Hypothalamus (tissue), 51 donors: ENCODE data around the gene ZNF106.

ENCODE experiments used
- DNase-seq, 51 donors: peaks; one replicate each; lab custom pipeline; 2025; lab: John Stamatoyannopoulos, UW

The ZNF106 gene

DNA sequence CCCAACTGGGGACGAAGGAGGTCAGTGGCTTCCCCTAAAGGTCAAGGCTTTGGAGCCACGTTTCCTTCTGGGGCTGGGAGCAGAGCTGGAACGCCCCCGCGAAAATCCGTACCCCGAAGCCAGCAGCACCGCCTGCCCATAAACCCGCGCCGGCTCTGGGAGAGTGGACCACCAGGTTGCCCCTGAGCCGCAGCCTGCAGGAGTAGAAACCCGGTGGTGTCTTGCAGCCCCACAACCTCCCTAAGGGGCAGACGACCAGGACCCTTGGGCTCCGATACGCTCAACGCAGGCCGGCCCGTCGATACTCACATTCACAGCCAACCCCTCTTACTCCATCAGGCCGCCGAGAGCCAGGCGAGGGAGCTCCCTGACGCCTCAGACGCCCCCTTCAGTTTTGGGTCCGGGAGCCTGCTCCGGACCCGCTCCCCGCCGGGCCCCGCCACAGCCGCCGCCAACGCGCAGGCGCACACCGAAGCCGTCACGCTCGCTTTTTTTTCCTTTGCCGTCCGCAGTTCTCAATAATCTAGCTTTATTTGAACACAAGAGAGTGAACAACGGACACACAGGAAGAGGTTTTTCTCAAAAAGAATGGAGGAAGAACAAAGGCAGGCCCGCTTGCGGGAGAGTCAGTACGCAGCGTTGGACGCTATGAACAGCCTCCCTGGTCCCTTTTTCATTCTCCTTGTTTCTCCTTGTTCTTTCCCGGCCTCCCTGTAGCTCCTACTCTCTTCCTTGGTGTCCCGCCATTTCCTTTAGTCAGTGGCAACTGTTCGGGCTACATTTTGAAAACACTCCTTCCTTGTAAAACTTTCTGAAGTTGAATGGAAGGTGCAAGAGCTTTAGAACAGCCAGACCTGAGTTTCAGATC lies at the start of gene ZNF106:
Gene ZNF106, minus strand, starts transcription at position 471 of the 868 bp plus-strand sequence. CDS start 18,852 bp downstream, outside the sequence.
- peak; percentile 31 to 94 (median 79) for DNase-seq

DNA sequence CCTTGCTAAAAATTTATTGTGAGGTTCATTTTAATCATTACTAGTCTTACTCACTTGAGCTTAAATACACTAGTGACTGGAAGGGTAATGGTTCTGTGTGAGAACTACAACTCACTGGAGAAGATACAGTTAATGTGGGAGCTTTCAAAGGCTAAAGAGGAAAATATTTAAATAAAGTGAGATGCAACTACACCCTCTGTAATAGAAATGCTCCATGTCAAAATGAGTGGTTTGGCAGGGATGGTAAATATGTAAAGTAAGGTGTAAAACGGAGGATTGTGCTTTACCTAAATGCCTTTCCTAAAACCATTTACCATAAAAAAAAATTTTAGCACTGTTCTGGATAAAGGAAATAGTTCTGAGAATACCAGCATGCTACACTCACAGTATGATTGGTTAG lies 42.3 kb upstream of the ZNF106 start:
- no peak for DNase-seq

DNA sequence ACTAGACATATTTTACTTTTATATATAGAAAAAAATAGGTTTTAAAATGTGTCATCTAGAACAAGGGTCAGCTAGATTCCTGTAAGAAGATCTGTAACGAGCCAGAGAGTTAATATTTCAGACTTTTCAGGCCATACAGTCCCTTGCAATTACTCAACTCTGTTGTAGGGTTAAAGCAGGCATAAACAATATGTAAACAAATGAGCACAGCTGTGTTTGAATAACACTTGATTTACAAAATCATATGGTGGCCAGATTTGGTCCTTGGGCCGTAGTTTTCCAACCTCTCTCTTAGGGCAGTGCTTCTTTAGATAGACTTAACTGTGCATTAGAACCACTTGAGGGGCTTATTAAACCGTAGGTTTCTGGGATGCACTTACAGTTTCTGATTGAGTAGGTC lies 38.0 kb upstream of the ZNF106 start:
- no peak for DNase-seq

DNA sequence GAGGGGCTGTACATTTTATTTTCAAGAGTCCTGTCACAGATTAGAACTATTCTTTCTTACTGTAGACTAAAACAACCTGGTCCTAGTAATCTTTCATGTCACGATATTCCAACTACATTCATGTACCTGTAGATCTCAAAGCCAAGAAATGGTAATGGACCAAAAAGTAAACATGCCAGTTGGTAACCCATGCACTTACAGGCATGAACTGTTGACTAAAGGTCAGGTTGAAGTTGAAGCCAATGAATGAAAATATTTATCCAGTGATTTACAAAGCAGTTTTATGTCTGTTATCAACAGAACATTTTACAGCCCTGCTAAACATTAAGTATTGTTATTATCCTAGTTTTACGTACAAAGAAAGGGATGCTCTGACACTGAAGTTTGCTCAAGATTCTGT lies 32.4 kb upstream of the ZNF106 start:
- no peak for DNase-seq

DNA sequence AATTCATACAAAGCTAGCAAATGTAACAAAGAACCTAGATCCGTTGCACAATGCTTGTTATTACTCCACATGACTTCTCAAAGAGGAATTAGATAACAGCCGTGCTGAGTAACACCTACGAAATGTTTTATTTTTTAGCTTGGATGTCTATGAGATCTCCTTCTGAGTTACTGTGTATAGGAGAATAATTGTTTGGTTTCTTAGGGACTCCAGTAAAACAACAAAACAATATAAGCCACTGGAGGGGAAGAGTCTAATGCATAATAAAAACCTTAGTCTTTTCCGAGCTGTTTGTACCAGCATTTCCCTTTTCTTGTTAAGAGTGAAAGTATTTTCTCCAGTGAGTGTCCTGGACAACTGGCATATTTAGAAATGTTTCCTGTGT lies 20.1 kb upstream of the ZNF106 start:
- DNase-seq = no peak

DNA sequence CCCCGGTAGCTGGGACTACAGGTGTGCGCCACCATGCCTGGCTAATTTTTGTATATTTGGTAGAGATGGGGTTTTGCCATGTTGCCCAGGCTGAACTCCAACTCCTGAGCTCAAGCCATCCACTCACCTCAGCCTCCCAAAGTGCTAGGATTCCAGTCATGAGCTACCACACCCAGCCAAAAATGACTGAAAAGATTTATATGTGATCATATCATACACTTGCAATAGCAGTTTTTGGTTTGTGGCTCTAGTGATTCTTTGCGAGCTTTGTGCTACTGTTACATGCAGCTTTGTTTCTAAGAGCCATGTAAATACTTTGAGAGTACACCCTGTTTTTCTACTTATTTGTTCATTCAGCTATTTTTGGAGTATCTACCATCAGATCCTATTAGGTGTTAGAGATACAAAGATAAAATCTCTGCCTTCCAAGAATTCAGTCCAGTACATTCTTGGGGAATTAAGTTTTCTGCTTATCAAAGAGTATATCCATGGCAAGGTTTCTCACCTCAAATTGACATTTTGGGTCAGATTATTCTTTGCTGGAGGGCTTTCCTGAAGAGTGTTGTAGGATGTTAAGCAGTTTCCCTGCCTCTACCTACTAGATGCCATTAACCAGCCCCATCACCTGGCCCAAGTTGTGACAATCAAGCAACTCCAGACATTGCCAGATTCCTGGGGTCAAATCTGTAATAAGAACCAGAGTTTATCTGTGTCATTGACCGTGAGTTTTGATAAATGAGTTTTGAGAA lies 19.5 kb upstream of the ZNF106 start:
- DNase-seq = no peak

DNA sequence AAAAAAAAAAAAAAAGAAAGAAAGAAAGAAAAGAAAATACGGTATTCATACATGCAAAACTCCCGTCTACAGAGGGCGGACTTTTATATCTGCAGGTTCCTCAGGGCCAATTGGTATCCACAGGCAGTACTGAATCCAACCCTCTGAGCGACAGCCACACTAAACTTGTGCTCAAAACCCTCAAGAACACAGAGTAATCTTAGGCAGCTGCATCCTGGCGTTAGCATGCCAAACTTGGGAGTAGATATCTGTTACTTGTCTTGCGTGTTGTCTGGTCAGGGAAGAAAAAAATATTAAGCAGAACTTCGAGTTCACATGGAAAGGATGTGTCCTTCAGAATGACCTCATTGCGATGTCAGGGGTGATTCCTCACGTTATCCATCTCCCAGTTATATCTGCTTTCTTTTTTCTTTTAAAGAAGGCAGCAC lies 17.3 kb upstream of the ZNF106 start:
- no peak for DNase-seq

DNA sequence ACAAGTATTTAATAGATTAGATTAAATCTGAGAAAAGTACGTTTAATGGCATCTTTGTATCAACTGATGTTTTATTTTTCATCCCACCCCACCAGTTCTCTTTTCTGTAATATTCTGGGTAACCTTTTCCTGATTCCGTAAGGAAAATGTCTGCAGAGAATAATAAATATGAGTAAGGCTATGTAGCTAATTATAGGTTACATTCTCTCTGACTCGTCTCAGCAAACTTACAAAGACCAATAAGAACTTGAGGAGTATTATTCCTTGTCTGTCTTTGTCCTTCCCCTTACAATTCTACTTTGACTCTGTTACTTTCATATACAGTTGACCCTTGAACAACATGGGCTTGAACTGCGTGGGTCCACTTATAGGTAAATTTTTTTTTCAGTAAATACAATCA lies 16.6 kb upstream of the ZNF106 start:
- DNase-seq = no peak

DNA sequence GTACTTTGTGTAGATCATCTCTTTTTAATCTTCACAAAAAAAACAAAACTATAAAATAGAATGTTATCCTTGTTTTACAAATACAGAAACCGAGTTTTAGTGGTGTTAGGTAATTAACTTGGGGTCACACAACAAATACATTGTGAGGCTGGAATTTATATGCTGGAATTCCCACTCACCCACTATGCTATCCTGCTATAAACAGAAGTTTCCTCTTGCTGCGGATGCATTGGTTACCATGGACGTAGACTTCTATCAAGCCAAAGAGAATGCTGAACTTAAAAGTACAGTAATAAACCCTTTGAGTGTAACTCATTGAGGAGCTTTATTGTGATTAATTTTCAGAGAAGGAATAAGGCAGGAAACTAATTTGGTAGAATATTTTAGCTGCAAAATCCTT lies 13.7 kb upstream of the ZNF106 start:
- no peak for DNase-seq

DNA sequence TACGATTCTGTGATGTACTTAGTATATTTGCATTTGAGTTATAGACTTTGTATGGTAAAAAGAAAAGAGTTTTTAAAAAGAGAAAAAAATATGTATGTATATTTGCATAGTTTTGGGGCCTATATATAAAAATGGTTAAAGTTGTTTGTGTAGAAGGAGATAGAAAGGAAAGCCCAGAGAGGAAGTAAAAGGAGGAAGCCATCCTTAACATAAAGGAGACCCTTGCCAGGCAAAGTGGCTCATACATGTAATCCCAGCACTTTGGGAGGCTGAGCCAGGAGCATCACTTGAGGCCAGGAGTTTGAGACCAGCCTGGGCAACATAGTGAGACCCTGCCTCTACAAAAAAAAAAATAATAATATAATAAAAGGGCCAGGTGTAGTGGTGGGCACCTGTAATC lies 12.9 kb upstream of the ZNF106 start:
- no peak for DNase-seq

DNA sequence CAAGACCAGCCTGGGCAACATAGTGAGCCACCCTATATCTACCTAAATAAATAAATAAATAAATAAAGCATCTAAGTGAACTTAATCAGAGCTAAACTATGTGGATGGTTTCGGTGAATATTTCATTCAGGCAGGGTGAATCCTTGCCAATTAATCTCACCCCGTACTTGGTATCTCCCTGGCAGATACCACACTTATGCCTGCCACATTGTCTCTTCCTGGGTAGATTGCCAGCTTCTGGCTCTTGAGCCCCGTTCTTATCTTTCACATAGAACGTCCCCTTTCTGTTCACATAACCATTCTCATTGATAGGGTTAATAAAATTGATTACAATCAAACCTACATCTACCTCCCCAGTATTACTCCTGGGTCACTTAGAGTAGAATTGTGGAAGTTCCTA lies 11.5 kb upstream of the ZNF106 start:
- no peak for DNase-seq

DNA sequence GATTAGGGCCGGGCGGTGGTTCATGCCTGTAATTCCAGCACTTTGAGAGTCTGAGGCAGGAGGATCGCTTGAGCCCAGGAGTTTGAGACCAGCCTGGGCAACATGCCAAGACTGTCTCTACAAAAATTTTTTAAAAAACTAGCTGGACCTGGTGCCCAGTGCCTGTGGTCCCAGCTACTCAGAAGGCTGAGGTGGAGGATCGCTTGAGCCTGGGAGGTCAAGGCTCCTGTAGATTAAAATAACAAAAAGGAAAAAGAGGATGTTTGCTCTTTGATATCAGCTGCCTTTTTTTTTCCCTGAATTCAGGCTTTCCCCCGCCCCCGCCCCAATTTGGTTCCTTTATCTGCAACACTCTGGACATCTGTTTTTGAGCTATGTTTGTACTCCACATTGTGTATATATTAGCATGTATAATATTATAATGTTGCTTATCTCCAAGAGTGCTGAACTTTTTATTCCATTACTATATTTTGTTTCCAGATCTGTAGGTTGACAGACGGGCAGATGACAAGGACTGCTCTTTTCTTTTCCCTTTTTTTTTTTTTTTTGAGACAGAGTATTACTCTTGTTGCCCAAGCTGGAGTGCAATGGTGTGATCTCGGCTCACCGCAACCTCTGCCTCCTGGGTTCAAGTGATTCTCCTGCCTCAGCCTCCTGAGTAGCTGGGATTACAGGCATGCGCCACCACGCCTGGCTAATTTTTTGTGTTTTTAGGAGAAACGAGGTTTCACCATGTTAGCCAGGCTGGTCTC lies 9.1 kb upstream of the ZNF106 start:
- peak in 1 of 51 donors; percentile 7 for DNase-seq

DNA sequence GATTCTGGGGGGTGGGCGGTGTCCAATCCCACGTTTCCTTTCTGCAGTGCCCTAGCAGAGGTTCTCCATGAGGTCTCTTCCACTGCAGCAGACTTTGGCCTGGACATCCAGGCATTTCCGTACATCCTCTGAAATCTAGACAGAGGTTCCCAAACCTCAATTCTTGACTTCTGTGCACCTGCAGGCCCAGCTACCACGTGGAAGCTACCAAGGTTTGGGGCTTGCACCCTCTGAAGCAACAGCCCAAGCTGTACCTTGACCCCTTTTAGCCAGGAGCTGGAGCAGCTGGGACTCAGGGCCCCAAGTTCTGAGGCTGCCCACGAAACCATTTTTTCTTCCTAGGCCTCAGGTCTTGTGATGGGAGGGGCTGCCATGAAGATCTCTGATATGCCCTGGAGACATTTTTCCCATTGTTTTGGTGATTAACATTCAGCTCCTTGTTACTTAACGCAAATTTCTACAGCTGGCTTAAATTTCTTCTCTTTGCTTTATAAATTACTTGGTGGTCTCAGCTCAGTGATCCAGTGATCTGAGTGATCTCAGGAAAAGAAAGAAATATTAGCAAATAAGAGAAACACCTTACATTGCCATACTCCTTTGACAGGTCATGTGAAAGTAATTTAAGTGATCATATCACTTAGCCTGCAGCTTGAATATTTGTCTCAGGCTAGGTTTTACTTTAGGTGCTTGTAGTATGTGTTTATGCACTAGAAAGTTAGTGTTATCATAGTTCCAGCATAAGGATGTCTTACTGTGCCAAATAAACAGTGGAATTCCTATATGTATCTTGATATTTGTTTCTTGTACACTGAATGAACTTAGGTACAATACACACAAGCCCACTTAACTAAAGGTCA lies 7.5 kb upstream of the ZNF106 start:
- no peak for DNase-seq

DNA sequence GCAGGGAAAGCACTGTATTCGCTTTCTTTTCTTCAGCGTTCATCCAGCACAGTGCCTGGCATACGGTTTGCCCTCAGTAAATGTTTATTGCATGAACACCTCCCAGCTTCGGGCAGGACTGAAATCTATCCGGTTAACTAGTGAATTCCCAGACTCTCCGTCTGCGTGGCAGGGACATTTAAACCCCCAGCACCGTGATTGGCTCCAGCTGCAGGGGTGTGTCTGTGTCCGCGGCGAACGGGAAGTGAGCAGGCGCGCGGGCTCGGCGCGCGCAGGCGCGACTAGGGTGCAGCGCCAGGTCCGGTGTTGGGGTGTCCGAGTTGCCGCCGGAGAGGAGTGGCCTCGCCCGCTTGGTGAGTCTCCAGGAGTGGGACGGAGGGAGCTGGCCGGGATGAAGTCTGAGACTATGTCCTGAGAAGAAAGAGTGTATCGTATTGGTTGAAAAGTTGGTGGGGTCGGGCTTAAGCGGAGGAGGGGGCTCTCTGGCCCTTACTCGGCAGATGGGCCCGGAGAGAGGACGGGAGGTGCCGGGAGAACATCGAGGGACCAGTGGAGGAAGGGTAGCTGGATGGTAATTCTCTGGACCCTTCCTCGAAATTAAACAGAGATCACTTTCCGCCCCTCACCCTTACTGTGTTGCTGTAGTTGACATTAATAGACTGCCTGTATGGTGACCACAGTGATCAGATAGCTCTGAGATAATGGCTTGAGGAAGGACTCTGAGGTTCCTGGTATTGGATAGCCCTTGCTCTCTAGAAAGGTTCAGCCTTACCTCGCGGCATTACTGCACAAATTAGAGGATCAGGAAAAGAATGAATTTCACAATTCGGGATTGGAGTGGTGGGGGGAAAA lies 4.6 kb upstream of the ZNF106 start, which contains the start of gene SNAP23:
Gene SNAP23, plus strand, starts transcription at position 274 of the 852 bp plus-strand sequence. CDS start 16,213 bp downstream, outside the sequence.
- peak; percentile 58 to 94 (median 88) for DNase-seq

DNA sequence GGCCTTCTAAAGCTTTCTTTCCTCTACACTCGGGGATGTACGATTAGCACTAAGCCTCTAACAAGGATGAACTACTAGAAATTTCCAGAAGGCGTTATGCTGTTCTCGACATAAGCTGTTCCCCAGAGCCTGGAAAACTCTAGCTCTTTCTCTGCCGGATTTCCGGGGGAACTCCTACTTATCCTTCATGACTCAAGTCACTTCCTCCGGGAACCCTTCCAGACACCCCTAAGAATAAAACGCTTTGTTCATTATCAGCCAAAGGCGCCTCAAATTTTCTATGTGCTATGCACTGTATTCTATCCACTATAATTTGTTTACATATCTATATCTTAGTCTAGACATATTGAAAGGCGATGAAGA lies 4.0 kb upstream of the ZNF106 start:
- DNase-seq = peak in 37 of 51 donors; percentile 6 to 92 (median 46)

DNA sequence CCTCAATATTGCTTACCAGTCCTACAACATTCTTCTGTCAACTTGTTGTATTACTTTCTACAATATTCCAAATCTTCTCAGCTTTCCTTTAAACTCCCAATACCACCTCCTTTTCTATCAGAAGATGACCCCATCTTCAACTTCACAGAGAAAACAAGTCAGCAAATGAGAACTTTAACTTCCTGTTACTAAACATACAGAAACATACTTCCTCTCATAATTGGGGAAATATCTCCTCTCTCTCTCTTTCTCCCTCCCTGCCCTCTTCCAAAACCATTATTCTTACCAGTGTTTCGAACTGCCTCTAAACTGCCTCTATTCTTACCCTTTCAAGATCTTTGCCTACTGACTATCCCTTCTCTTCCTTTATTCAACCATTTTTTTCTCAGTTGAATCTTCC lies 2.7 kb upstream of the ZNF106 start:
- DNase-seq = no peak

DNA sequence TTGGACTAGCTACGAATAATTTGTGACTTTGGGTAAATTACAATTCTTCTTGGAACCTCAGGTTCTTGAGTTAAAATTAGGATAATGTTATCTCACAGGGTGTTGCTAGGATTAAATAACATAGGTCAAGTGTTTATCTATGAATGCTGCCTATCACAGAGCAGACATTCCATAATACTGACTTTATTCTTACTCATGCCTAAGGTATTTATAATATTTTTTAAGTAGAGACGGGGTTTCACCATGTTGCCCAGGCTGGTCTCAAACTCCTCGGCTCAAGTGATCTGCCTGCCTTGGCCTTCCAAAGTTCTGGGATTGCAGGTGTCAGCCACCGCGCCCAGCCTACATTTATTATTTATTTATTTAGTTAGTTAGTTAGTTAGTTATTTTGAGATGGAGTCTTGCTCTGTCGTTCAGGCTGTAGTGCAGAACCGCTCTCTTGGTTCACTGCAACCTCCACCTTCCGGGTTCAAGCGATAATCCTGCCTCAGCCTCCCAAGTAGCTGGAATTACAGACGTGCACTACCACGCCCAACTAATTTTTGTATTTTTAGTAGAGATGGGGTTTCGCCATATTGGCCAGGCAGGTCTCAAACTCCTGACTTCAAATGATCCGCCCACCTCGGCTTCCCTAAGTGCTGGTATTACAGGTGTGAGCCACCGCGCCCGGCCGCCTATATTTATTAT lies 741 bp upstream of the ZNF106 start:
- no peak for DNase-seq

DNA sequence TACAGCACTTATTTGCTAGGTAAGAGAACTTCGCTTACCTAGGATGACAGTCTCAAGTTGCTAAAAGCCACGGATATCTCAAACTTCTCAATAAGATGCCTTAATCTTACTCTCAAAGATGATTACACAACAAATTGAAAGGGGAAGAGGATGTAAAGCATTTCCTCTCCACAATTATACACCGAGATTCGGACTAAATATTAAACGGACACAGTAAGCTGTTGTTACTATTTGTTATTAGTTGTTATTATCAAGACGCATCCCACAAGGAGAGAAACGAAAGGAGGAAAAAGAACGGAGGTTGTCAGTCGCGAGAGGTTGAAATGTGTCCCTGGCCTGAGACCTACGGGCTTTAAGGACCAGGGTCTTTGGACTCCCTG lies 660 bp downstream of the ZNF106 start:
- peak in 1 of 51 donors; percentile 70 for DNase-seq

DNA sequence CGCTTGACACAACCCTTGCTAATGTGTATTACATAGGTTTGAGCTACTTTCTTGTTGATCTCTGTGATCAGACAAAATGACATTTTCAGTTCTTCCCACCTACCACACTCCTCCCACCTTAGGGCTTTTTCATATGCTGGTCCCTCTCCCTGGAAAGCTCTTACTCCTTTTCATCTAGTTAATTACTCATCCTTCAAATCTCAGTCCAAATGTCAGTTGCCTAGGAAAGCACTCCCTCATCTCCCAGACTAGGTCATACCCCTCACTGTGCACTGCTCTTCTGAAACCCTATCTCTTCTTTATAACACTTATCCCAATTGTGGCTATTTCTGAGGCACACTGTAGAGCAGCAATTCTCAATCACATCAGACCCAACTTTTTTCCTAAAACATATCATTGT lies 7.3 kb downstream of the ZNF106 start:
- no peak for DNase-seq
